GM12872 (cell line): ENCODE data around the gene LEFTY1.

Experiments used
- TF ChIP-seq, protein P1 (sequence below): IDR thresholded peaks from 3 replicates; pipeline ENCODE4 v1.5.1; 2011; ENCODE audit warnings: low read depth, mild to moderate bottlenecking, low read length, moderate library complexity; ENCODE audit not compliant: insufficient read depth

The LEFTY1 gene

DNA sequence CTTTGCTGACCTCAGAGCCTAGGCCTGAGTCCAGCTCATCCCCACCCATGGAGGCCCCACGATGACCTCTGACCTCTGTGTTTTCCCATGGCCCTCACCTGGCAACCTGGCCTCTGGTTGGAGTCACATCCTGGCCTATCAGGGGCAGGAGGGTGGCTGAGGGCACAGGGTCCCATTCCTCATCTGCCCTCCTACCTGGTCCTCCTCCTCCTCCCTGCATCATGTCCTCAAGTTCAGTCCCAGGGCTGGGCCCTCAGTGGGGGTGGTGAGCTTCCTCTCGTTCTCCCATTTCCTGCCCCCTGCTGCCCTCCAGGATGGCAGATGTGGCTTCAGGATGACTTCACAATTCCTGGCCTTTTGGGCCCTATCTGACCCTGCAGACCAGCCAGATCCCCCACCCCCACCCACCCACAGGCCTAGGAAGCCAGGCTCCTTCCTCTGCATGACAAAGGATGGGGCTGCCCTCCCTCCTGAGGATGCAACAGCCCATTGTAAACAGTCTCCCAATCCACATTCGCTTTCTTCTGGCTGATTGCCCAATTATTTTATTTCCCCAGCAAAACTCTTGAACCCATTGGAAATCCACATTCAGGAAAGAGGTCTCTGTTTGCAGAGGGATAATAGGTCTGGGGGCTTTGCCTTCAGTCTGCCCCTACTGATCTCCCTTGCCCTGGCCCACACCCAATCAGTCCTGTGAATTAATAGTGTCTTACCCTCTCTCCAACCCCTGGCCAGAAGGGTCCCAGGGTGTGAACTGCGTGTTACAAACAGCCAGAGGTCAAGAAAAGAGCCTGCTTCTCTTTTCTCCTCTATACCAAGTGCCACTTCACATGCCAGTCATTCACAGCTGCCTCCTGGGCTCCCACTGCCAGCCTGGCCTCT lies 10.3 kb upstream of the LEFTY1 start:
- TF ChIP-seq, protein P1, sequence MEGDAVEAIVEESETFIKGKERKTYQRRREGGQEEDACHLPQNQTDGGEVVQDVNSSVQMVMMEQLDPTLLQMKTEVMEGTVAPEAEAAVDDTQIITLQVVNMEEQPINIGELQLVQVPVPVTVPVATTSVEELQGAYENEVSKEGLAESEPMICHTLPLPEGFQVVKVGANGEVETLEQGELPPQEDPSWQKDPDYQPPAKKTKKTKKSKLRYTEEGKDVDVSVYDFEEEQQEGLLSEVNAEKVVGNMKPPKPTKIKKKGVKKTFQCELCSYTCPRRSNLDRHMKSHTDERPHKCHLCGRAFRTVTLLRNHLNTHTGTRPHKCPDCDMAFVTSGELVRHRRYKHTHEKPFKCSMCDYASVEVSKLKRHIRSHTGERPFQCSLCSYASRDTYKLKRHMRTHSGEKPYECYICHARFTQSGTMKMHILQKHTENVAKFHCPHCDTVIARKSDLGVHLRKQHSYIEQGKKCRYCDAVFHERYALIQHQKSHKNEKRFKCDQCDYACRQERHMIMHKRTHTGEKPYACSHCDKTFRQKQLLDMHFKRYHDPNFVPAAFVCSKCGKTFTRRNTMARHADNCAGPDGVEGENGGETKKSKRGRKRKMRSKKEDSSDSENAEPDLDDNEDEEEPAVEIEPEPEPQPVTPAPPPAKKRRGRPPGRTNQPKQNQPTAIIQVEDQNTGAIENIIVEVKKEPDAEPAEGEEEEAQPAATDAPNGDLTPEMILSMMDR = no peak

DNA sequence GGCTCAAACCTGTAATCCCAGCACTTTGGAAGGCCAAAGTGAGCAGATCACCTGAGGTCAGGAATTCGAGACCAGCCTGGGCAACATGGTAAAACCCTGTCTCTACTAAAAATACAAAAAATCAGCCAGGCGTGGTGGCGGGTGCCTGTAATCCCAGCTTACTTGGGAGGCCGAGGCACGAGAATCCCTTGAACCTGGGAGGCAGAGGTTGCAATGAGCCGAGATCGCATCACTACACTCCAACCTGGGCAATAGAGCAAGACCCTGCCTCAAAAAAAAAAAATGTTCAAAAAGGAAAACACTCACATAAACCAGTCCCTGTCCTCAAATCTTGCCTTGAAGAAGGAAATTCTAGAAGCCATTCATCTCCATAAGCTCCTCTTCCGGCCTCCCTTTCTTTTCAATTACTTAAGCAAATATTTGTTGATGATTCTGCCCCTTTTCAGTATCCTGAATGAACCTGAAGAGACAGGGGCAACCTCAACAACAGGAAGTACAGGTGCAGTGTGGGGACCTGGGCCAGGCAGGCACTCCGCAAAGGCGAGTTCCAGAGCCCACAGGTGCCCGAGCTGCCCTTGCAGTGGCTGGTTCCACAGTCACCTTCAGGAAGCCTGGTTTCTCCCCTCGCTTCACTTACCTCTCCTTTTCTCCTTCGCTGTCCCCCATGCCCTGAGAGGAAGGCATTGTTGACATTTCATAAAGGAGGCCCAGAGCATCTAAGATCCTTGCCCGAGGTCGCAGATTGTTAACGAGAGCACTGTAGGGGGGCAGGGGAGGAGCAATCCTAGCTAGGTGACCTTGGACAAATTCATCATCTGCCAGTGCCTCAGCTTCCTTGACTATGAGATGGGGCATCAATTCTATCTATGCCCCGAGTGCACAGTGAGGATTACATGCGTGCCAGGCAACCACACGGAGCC lies 8.9 kb upstream of the LEFTY1 start:
- TF ChIP-seq, protein P1 = no peak

DNA sequence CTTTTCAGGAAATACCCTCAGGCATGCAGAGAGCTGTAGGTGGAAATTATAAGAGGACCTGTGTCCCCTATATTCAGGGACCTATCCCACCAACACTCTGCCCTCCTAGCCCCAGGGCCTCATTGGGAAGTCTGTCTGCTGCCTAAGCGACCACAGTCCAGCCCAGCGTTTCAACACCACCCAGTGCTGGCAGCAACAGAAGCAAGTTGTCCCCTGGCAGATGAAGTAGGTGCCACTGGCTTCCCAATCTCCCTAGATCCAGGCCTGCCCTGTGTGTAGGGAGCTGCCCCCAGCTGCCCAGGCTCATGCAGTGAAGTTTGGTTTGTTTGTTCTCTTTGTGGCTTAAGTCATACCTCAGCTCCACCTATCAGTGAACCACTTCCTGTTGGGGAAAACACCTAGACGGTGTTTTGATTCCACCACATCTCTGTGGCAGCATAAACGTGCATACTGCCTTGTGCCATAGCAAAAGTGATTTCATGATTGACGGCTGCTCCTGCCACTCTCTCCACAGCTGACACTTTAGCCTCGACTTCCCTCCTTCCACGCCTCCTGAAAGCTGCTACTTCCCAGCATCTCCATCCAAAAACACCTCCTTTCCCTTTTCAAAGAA lies 8.1 kb upstream of the LEFTY1 start:
- TF ChIP-seq, protein P1 = no peak

DNA sequence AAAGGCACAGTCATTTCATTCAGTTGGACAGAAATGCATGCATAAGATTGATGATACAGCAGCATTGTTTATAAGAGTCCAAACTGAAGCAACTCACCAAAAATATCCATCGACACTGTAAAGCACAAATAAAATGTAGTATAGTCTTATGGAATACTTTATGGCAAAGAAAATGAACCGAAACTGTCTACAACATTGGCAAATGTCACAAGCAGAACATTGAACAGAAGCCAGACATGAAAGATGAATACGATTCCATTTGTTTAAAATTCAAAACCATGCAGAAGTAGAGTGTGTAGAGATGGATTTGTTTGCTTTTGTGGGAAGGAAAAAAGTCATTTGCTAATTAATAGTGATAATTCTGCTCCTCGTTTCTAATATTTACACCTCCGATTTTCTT lies 7.5 kb upstream of the LEFTY1 start:
- TF ChIP-seq, protein P1 = no peak

DNA sequence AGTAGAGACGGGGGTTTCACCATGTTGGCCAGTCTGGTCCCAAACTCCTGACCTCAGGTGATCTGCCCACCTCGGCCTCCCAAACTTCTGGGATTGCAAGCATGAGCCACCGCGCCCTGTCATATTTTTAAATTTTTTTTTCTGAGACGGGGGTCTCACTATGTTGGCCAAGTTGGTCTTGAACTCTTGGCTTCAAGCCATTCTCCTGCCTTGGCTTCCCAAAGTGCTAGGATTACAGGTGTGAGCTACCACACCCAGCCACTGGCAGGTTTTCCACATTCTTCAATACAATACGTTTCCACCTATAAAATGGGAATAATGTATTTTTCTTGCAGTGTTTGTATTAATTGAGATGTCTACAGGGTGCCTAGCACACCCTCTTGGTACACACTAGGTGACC lies 3.4 kb upstream of the LEFTY1 start:
- TF ChIP-seq, protein P1 = no peak

DNA sequence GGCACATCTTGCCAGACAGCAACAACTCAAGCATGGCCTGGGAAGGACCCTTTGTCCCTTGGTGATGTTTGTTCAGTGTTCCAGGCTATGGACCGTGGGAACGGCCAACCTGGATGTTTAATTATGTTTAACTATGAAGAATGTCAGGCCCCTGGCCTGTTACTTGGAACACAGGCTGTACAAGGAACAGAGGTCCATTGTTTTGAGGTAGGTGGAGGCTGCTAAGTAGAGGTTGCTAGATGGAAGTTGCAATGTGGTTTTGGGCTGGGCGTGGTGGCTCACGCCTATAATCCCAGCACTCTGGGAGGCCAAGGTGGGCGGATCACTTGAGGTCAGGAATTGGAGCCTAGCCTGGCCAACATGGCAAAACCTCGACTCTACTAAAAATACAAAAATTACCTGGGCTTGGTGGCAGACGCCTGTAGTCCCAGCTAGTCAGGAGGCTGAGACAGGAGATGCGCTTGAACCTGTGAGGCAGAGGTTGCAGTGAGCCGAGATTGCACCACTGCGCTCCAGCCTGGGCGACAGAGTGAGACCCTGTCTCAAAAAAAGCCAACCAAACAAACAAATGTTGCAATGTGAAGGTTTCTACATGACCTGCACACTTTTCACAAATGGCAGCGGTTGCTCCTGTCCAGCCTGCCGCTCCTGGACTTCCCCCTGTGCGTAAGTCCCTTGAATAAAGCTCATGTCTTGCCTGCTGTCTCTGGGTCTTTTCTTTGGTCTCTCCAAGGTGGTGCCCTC lies 2.5 kb upstream of the LEFTY1 start:
- TF ChIP-seq, protein P1 = no peak
